ENCODE measurements around the gene ABO. TPM values are rescaled to one million over a fixed set of nuclear protein-coding genes. Genes with fewer than 3 reads are reported as not detected.
"Not testable (repeated sequence)": the region's sequence is repeated elsewhere in the genome, so short reads cannot be mapped to it uniquely, and the experiment has no call there.

Gene ABO
- total RNA-seq, 2 donors from 2014 or later: 0.35 to 1.2 TPM

DNA sequence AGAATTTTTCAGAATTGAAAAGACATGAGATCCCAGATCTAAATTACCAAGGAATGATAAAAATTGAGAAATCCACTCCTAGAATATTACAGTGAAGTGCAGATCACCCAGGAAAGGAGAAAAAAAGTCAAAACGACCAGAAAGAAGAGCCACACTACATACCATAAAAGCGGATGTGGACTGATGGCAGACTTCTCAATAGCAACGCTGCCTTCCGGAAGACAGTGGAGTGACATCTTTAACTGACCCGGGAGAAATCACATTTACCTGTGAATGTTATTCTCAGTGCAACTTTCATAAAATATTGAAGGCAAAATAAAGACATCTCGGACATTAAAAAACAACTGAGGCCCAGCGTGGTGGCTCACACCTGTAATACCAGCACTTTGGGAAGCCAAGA lies 44.5 kb downstream of the ABO start:
- not testable (repeated sequence) for H3K36me3 ChIP-seq (ENCODE audit: control insufficient read depth, insufficient read depth, low read length); H3K36me3 Mint-ChIP-seq (ENCODE audit: low read depth); H3K27me3 ChIP-seq (ENCODE audit: control insufficient read depth, insufficient read depth, low read length, poor library complexity, severe bottlenecking); H3K4me3 Mint-ChIP-seq; H3K9me3 Mint-ChIP-seq; H3K4me3 ChIP-seq (ENCODE audit: low read length); DNase-seq; H3K4me1 ChIP-seq (ENCODE audit: control insufficient read depth, insufficient read depth, low read length); H3K4me1 Mint-ChIP-seq; H3K27ac Mint-ChIP-seq; H3K9ac ChIP-seq (ENCODE audit: extremely low read depth, low read length, poor library complexity, severe bottlenecking); H3K9me3 ChIP-seq (ENCODE audit: control insufficient read depth, low read length); H3K27ac ChIP-seq (ENCODE audit: low read depth, low read length)
- WGBS, 2 experiments (ENCODE audit: insufficient coverage in 1 of 2, insufficient read length in 1 of 2): 88 to 91% methylated on average over 4 to 7 of the region's 7 CpGs
- peaks cover 21% of the 10 kb centered on the region for H3K27me3 Mint-ChIP-seq (ENCODE audit: insufficient read depth)

DNA sequence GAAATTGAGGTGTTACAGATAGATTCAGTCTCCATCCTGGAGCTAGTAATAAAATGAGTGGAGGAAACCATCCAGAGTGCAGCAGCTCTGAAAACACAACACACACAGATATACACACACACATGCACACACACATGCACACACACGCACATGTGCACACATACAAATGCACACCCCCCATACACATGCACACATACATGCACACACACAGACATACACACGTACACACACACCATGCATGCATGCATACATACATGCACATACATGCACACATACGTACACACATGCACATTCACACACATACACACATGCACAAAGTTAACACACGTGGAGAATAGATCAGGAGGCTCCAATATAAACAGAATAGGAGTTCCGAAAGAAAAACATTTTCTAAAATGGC lies 44.9 kb downstream of the ABO start:
- Histone ChIP-seq H3K27ac (ENCODE audit: low read depth, low read length) (no peak overlapping the region), H3K4me3 (ENCODE audit: low read length) (no peak overlapping the region), H3K4me1 (ENCODE audit: control insufficient read depth, insufficient read depth, low read length) (no peaks in the 10 kb centered on the region), H3K9me3 (ENCODE audit: control insufficient read depth, low read length) (no peaks in the 10 kb centered on the region), H3K9ac (ENCODE audit: extremely low read depth, low read length, poor library complexity, severe bottlenecking) (no peak overlapping the region), H3K36me3 (ENCODE audit: control insufficient read depth, insufficient read depth, low read length) (no peaks in the 10 kb centered on the region), H3K27me3 (ENCODE audit: control insufficient read depth, insufficient read depth, low read length, poor library complexity, severe bottlenecking) (no peaks in the 10 kb centered on the region)
- H3K4me3 Mint-ChIP-seq: no peak overlapping the region
- no peak for DNase-seq
- no peaks in the 10 kb centered on the region for H3K36me3 Mint-ChIP-seq (ENCODE audit: low read depth)
- WGBS, 2 experiments (ENCODE audit: insufficient coverage in 1 of 2, insufficient read length in 1 of 2): 87 to 92% methylated on average over 4 to 5 of the region's 5 CpGs
- peaks cover 6% of the 10 kb centered on the region for H3K9me3 Mint-ChIP-seq
- H3K27me3 Mint-ChIP-seq (ENCODE audit: insufficient read depth): peaks cover 21% of the 10 kb centered on the region
- TF ChIP-seq CTCF (conservative IDR thresholded peaks at IDR 0.05): no peak
- H3K27ac Mint-ChIP-seq: no peak overlapping the region
- no peaks in the 10 kb centered on the region for H3K4me1 Mint-ChIP-seq

GRCh38 chr9:133228474-133229193 lies 46.4 kb downstream of the ABO start:
- not testable (repeated sequence) for DNase-seq; H3K4me3 Mint-ChIP-seq; H3K4me1 ChIP-seq (ENCODE audit: control insufficient read depth, insufficient read depth, low read length); H3K27me3 ChIP-seq (ENCODE audit: control insufficient read depth, insufficient read depth, low read length, poor library complexity, severe bottlenecking); H3K27ac Mint-ChIP-seq; H3K9me3 ChIP-seq (ENCODE audit: control insufficient read depth, low read length); H3K27ac ChIP-seq (ENCODE audit: low read depth, low read length); H3K9me3 Mint-ChIP-seq; H3K36me3 Mint-ChIP-seq (ENCODE audit: low read depth); H3K9ac ChIP-seq (ENCODE audit: extremely low read depth, low read length, poor library complexity, severe bottlenecking); H3K4me3 ChIP-seq (ENCODE audit: low read length); H3K36me3 ChIP-seq (ENCODE audit: control insufficient read depth, insufficient read depth, low read length); H3K4me1 Mint-ChIP-seq
- H3K27me3 Mint-ChIP-seq (ENCODE audit: insufficient read depth): peaks cover 21% of the 10 kb centered on the region
- 89 to 90% methylated on average over 3 to 21 of the region's 22 CpGs for WGBS, 2 experiments (ENCODE audit: insufficient coverage in 1 of 2, insufficient read length in 1 of 2)

- H3K4me1 Mint-ChIP-seq; H3K9me3 Mint-ChIP-seq; DNase-seq; H3K4me3 ChIP-seq (ENCODE audit: low read length); H3K36me3 ChIP-seq (ENCODE audit: control insufficient read depth, insufficient read depth, low read length); H3K4me3 Mint-ChIP-seq; H3K27ac ChIP-seq (ENCODE audit: low read depth, low read length); H3K27me3 ChIP-seq (ENCODE audit: control insufficient read depth, insufficient read depth, low read length, poor library complexity, severe bottlenecking); H3K9ac ChIP-seq (ENCODE audit: extremely low read depth, low read length, poor library complexity, severe bottlenecking); H3K36me3 Mint-ChIP-seq (ENCODE audit: low read depth); H3K27ac Mint-ChIP-seq; H3K9me3 ChIP-seq (ENCODE audit: control insufficient read depth, low read length); H3K4me1 ChIP-seq (ENCODE audit: control insufficient read depth, insufficient read depth, low read length): not testable (repeated sequence)
- peaks cover 21% of the 10 kb centered on the region for H3K27me3 Mint-ChIP-seq (ENCODE audit: insufficient read depth)
- 92% methylated on average over 8 of the region's 8 CpGs; no CpG with 5 or more reads in 1 of the 2 experiments for WGBS, 2 experiments (ENCODE audit: insufficient coverage in 1 of 2, insufficient read length in 1 of 2)
Measured at GRCh38 chr9:133227996-133228395, 47.0 kb downstream of the ABO start.
